ENCODE data around the gene COL7A1.
"Not testable (repeated sequence)": the region's sequence is repeated elsewhere in the genome, so short reads cannot be mapped to it uniquely, and the experiment has no call there.

Gene COL7A1

GRCh38 chr3:48543271-48543866 lies 51.8 kb downstream of the COL7A1 start:
- no peak for DNase-seq (ENCODE audit: low spot score)

DNA sequence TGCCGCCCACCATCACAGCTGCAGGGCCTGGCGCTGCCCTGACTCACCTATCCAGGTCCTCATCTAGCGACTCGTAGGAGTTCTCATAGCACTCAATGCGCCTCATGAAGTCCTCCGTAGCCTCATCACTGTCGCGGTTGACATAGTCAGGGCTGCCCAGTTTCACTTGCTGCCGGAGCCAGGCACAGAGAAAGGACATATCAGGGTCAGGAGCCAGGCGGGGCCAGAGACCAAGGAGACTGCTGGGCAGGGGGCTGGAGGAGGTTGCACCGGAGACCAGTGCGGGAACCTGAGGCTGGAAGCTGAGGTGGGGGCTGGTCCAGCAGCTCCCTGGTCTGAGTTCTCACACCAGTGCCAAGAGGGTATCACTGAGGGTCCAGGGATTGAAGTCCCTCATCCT lies 56.7 kb downstream of the COL7A1 start:
- no peak for DNase-seq (ENCODE audit: low spot score)

GRCh38 chr3:48536785-48537184 lies 58.3 kb downstream of the COL7A1 start:
- no peak for DNase-seq (ENCODE audit: low spot score)

GRCh38 chr3:48536116-48536515 lies 59.0 kb downstream of the COL7A1 start:
- no peak for DNase-seq (ENCODE audit: low spot score)

GRCh38 chr3:48535578-48535977 lies 59.6 kb downstream of the COL7A1 start:
- no peak for DNase-seq (ENCODE audit: low spot score)

GRCh38 chr3:48532977-48533337 lies 62.2 kb downstream of the COL7A1 start:
- no peak for DNase-seq (ENCODE audit: low spot score)

DNA sequence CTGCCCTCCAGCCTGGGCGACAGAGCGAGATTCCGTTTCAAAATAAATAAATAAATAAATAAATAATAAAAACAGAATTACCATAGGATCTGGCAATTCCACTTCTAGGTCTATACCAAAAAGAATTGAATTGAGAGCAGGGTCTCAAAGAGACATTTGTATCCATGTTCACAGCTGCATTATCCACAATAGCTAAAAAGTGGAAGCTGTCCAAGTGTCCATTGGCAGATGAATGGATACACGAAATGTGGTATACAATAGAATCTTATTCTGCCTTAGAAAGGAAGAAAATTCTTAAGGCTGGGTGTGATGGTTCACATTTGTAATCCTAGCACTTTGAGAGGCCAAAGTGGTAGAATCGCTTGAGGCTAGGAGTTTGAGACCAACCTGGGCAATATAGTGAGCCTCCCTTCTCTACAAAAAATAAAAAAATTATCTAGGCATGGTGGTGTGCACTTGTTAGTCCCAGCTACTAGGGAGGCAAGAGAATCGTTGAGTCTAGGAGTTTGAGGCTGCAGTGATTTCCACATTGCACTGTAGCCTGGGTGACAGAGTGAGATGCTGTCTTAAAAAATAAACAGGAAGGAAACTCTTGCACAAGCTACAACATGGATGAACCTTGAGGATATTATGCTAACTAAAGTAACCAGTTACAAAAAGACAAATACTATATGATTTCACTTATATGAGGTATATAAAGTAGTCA lies 62.7 kb downstream of the COL7A1 start:
- no peak for DNase-seq (ENCODE audit: low spot score)

GRCh38 chr3:48530701-48531100 lies 64.4 kb downstream of the COL7A1 start:
- not testable (repeated sequence) for DNase-seq (ENCODE audit: low spot score)

- DNase-seq (ENCODE audit: low spot score), result no peak
Measured at GRCh38 chr3:48528754-48529153, 66.4 kb downstream of the COL7A1 start.

- no peak for DNase-seq (ENCODE audit: low spot score)
Measured at GRCh38 chr3:48528048-48528447, 67.1 kb downstream of the COL7A1 start.

DNA sequence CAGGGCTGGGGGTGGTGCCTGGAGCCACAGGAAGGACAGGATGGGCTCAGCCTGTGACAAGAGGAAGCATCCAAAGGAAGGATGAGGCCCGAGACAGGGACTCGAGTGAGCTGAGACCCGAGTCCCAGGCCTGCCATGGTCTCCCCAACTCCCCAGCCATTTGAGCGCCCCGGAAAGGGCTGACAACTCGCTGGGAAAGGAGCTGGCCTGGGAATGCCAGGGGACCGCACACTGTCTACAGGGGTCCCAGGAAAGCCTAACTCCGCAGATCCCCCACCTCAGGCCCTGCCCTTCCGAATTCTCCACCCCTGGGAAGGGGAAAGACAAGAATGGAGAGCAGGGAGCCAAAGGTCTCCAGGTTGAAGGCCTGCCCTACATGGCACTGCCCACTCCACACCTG lies 70.2 kb downstream of the COL7A1 start:
- no peak for DNase-seq (ENCODE audit: low spot score)

DNA sequence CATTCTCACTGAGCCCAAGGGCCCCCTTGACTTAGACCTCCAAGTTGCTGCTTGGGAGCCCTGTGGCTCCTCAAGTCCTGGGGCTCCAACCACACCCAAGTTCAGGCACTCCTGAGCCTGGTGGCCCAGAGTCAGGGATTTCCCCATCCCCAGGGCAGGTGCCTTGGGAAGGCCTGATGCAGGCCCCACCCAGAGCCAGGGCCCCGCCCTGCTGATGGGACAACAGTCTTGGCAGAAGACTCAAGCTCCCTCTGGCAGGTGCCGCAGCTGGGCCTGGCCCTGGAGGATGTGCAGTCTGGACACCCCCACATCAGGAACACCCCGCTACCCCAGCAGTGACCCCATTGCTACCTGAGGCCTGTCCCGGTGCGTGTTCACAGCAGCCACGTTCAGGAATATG lies 73.5 kb downstream of the COL7A1 start:
- no peak for DNase-seq (ENCODE audit: low spot score)

- no peak for DNase-seq (ENCODE audit: low spot score)
Measured at GRCh38 chr3:48519277-48519643, 75.9 kb downstream of the COL7A1 start.

GRCh38 chr3:48518638-48519276 lies 76.4 kb downstream of the COL7A1 start:
- DNase-seq (ENCODE audit: low spot score), result no peak

GRCh38 chr3:48518069-48518468 lies 77.1 kb downstream of the COL7A1 start:
- DNase-seq (ENCODE audit: low spot score), result no peak

GRCh38 chr3:48516571-48516970 lies 78.6 kb downstream of the COL7A1 start:
- no peak for DNase-seq (ENCODE audit: low spot score)

GRCh38 chr3:48514431-48515227 lies 80.5 kb downstream of the COL7A1 start:
- no peak for DNase-seq (ENCODE audit: low spot score)

All from cerebellar cortex (tissue), 1 donor.